ENCODE measurements around the gene QSOX2.

Gene QSOX2

DNA sequence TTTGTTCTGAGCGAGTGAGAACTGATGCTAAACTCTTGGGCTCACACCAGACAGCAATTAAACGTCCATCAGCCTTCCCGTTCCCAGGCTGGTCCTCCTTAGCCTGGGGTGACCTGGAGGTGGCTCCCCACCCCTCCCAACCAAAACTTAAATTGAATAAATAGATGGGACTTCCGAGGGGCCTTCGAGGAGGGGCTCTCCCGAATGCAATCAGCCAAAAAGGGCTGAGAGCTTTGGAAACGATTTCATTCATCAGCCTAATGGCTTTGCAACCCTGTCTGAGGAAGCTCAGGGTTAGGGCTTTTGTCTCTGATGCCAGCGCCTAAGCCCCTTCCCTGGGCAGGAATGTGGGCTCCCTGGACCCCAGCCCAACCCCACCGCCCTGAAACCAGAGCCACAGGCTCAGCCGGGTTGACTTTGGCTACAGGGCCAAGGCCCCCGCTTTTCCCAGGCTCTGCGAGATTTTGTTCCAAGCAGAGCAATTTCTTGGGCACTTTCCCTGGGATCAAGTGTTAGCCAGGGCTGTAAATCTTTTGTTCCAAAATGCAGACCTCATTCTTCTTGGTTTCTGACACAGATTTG, 69.9 kb downstream of the QSOX2 start:
- TF ChIP-seq, protein P1, sequence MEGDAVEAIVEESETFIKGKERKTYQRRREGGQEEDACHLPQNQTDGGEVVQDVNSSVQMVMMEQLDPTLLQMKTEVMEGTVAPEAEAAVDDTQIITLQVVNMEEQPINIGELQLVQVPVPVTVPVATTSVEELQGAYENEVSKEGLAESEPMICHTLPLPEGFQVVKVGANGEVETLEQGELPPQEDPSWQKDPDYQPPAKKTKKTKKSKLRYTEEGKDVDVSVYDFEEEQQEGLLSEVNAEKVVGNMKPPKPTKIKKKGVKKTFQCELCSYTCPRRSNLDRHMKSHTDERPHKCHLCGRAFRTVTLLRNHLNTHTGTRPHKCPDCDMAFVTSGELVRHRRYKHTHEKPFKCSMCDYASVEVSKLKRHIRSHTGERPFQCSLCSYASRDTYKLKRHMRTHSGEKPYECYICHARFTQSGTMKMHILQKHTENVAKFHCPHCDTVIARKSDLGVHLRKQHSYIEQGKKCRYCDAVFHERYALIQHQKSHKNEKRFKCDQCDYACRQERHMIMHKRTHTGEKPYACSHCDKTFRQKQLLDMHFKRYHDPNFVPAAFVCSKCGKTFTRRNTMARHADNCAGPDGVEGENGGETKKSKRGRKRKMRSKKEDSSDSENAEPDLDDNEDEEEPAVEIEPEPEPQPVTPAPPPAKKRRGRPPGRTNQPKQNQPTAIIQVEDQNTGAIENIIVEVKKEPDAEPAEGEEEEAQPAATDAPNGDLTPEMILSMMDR (IDR thresholded peaks at IDR 0.05; ENCODE audit: control insufficient read depth, extremely low read depth, insufficient read depth), result no peak
- H3K4me3 ChIP-seq (ENCODE audit: low read depth, low read length), result no peak overlapping the region
- no peak for DNase-seq (ENCODE audit: low read depth)

DNA sequence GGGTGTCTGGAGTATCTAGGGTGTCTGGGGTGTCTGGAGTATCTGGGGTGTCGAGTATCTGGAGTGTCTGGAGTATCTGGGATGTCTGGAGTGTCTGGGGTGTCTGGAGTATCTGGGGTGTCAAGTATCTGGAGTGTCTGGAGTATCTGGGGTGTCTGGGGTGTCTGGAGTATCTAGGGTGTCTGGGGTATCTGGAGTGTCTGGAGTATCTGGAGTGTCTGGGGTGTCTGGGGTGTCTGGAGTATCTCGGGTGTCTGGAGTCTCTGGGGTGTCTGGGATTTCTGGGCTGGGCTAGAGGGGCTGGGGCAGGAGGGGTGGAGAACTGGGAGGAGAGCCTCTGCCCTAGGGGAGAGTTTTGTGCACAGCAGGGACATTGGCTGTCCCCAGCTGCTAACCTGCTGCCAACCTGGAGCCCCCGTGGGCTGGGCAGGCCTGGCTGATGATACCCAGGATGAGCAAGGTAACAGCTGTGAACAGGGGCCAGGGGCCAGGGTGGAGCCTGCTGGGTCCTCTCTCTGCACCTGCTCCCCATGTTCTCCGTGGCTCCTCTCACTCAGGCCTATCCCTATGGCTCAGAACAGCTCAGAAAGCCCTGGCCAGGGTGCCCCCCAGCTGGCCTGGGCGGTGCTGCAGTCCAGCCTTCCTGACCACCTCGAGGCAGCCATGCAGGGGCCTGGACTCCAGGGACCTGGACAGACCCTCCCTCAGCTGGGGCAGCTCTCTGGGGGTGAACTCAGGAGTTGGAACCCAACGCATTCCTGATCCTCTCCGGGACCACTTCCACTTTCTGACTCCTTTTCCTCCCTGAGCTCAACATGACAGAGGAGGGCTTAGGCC, 70.6 kb downstream of the QSOX2 start:
- H3K4me3 ChIP-seq (ENCODE audit: low read depth, low read length), result no peak overlapping the region
- TF ChIP-seq, protein P1 (IDR thresholded peaks at IDR 0.05; ENCODE audit: control insufficient read depth, extremely low read depth, insufficient read depth), result no peak
- no peak for DNase-seq (ENCODE audit: low read depth)

GRCh38 chr9:136173648-136174290, 71.8 kb downstream of the QSOX2 start:
- DNase-seq (ENCODE audit: low read depth), result no peak
- TF ChIP-seq, protein P1 (IDR thresholded peaks at IDR 0.05; ENCODE audit: control insufficient read depth, extremely low read depth, insufficient read depth), result no peak
- no peak overlapping the region for H3K4me3 ChIP-seq (ENCODE audit: low read depth, low read length)

DNA sequence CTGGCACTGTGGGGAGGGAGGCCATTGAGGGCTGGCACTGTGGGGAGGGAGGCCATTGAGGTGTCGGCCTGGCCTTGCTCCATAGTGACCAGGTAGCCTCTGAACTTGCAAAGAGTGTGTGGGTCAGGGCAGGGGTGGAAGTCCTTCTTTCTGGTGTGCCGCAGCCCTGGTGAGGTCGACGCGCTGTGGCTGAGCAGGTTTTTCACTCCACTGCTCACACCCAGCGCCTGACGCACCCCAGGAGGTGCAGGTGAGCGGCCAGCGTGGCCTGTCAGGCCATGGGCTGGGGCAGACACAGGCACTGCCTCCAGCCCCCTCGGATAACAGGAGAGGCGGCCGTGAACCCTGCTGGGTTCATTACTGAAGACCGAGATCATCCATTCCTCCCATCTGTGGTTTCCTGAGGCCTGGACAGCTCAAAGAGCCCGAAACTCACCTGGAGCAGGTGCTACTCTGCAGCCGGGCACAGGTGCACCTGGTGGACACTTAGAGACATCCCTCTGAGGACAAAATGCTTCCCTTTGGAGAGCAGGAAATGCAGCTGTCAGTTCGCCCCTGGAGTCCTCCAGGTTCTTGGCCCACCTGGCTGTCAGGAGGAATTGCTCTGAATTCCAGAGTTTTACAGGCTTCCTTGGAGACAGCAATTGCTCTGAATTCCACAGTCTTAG, 73.1 kb downstream of the QSOX2 start:
- no peak overlapping the region for H3K4me3 ChIP-seq (ENCODE audit: low read depth, low read length)
- TF ChIP-seq, protein P1 (IDR thresholded peaks at IDR 0.05; ENCODE audit: control insufficient read depth, extremely low read depth, insufficient read depth), result no peak
- DNase-seq (ENCODE audit: low read depth), result no peak

- no peak overlapping the region for H3K4me3 ChIP-seq (ENCODE audit: low read depth, low read length)
- TF ChIP-seq, protein P1 (IDR thresholded peaks at IDR 0.05; ENCODE audit: control insufficient read depth, extremely low read depth, insufficient read depth), result no peak
- no peak for DNase-seq (ENCODE audit: low read depth)
Measured at GRCh38 chr9:136171801-136172411, 73.7 kb downstream of the QSOX2 start.

DNA sequence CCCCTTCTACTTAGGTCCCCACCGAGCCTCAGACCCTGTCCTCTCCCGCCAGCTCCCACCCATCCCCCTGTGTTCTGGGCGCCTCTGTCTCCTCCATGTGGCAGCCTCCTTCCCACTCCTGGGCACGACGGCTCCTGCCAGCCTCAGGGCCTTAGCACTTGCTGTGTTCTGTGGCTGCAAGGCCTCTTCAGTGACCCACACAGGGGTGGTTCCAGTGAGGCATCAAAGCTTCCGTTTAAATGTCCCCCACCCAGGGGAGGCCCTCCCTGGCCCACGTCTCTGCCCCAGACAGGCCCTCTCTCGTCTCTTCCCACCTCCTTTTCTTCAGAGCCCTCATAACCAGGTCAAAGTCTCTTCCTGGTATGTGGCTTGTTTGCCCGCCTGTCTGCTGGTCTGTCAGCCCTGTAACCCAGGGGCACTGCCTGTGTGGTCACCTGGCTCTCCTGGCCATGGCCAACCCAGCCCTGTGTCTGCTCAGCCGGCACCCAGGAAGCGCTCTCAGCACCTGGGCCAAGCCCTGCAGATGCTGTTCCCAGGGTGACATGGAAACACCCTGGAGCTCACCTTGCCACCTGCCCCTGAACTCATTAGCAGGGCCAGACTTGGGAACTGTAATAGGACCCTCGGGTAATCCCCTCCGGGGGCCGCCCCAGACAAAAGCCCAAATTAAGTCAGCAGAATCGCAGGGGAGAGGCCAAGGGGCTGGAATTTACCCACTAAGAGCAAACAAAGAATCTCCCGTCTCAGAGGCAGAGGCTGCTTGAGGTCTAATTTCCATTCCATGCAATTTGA, 74.4 kb downstream of the QSOX2 start:
- H3K4me3 ChIP-seq (ENCODE audit: low read depth, low read length), result no peak overlapping the region
- TF ChIP-seq, protein P1 (IDR thresholded peaks at IDR 0.05; ENCODE audit: control insufficient read depth, extremely low read depth, insufficient read depth), result no peak
- DNase-seq (ENCODE audit: low read depth), result no peak
